Stimulated activated CD8-positive, alpha-beta memory T cell treated with anti-CD3 and anti-CD28 coated beads, Interleukin-12 subunit alpha, Interleukin-12 subunit beta, amount 100 ng/mL, for 24 hours (primary cell): Measurements from ENCODE around the gene FOXK2.
"Not testable (repeated sequence)": the region's sequence is repeated elsewhere in the genome, so short reads cannot be mapped to it uniquely, and the experiment has no call there.

ENCODE experiments used
- DNase-seq: peaks from one replicate; pipeline ENCODE4 v3.0.0-alpha.2; 2020; ENCODE audit errors: extremely low read depth

FOXK2 gene

DNA sequence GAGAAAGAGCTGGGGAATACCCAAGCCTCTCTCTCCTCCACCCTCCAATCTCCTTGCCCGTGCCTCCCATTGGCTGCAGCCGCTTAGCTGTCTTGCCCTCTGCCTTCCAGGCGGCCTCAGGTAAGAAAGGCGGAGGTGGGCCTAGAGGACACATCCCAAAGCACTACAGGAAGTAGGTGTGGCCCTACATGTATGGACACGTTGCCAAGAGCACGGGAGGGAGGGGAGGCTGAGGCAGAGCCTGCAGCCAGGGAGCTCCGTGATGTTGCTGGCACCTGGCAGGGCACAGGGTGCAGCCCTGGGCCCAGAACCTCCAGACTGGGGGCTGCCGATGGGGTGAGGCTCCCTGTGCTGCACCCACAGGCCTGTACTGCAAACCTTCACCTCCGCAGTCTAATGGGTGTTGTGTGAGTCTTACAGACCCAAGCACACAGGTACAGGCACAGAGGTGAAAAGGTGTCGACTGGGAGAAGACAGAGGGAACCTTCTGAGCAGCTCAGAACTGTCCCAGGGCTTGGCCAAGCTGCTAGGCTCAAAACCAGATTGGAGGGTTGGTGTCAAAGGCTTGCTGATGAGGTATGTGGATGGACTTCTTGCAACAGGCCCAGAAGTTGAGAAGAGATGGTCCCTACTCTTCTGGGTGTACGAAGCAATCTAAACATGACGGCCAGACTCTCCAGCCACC lies 23.5 kb upstream of the FOXK2 start:
- no peak for DNase-seq

DNA sequence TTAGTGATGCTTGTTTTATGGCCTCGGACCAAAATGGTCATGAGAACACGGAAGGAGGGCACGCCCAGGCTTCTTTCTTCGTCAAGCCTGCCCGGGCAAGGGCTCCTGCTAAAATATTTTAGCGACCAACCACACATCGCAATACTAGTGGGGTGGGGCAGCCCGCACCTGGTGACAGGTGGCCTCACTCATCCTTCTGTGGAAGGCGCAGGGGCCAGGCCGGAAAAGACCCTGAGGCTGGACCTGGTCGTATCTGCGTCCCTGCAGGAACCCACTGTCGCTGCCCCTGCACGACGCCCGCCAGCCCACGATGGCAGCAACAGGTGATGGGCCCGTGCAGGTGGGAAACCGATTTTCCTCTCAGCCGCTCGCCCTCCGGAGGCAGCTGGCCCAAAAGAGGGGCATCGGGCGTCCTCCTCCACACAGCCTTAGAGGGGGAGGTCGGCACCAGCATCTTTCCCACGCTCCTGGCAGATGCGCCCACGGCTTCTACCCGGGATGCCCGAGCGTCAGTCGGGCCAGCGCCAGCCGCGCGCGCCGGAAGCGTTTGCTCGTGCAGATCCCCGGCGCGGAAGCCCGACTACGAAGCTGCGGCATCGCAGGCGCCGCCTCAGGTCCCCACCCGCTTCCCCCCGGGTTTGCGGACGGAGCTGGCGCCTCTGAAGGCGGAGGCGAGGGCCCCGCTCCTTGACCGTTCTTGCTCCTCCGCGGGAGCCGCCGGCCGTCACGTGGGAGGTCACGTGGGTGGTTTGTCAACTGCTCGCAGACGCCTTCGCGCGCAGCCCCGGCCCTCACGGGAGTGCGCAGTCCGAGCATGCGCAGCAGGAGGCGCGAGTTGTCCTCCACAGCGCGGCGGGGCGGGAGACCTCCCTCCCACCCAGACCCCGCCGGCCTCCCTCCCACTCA lies 22.8 kb upstream of the FOXK2 start:
- peak; percentile 90 for DNase-seq

DNA sequence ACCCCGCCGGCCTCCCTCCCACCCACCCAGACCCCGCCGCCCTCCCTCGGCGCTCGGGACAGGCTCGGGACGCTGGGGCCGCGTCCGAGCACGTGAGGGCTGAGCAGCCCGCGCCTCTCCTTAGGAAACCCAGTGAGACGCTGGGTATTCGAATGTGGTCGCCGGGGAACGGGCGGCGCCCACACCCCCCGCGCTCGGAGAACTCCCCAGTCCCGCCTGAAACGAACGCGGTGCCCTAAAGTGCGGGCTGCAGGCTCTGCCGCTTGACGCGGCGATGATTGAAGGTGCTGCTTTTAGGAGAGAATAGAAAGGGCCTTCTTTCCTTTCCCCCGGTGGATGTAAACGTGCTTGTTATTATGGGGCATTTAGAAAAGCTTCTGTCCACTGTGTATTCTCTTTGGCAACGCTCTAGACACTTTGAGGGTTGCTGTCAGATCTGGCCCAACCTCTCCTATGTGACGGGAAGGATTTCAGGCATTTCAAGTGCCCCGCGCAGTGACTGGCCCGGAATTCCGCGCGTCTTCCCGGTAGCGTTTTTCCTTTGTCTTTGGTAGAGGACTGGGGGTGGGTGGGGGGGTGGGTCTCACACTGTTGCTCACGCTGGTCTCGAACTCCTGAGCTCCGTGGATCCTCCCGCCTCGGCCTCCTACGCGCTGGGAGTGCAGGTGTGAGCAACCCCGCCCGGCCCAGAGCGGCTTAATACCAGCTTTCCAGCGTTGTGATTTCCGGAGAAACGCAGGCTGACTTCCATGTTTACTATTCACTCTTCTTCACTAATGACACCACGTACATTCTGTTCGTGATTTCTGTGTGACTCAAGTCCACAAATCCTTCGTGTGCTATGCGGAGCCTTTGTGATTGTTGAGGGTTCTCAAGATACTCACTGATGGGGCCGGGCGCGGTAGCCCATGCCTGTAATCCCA lies 21.8 kb upstream of the FOXK2 start:
- no peak for DNase-seq

DNA sequence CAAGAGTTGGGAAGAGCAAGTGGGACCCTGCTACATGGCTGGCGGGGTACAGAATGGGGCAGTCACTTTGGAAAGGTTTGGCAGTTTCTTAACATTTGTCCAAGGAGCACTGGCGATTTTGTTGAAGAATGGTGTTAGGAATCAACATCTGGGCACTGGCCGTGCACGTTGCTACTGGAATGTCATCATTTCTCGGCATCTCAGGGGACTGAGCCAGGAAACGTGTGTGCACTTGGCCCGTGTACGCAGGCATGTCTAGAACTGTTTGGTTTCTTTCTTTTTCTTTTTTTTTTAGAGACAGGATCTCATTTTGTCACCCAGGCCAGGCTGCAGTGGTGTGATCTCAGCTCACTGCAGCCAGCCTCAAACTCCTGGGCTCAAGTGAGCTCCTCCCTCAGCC lies 17.3 kb upstream of the FOXK2 start:
- no peak for DNase-seq

DNA sequence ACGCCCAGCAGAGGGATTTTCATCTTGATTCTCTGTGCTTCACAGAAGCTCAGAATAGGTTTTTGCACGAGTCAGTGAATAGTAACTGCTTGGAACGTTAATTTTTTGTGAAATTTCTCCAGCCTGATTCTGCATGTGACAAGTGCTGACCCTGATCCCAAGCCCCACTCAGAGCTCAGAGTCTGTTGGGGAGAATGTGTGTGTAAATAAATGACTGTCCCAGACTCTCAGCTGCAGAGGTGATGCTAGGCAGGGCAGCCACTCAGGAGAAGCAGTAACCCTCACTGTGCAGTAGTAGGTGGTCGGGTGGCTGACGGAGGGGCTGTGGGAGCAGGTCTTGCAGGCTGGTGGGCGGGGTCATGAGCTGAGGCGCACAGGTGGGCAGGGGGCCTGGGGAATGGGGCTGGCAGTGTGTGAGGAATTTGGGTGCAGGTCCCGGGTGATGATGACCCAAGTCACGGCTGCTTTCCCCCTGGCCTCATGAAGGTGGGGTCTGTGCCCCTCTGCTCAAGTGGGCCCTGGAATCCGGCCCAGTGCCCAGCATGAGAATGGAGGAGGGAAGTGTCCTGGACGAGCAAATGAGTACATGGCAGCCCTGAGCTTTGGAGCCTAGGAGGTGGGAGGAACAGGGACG lies 16.3 kb upstream of the FOXK2 start:
- DNase-seq = no peak

DNA sequence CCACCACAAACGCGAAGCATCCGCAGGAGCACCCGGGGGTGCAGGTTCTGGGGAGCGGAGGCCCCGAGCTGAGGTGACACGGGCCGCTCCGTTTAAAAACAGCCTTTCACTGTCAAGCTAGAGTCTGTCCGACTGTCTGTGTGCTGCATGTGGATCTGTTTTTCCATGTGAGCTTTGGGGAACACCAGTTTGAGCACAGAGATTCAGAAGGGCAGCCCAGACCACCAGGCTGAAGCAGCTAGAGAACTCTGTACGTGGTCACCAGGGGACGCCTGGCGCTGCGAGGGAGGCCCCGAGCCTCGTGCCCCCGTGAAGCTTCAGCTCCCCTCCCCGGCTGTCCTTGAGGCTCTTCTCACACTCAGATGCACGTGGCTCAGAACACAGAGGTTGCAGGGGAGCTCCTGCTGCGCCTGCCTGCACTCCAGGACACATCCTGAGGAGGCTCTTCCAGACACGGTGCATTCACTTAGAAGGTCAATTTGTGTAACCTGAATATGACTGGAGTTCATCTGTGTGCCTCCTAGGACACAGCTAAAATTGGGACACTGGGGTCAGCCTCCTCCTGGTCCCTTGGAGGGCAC lies 15.7 kb upstream of the FOXK2 start:
- DNase-seq = no peak

DNA sequence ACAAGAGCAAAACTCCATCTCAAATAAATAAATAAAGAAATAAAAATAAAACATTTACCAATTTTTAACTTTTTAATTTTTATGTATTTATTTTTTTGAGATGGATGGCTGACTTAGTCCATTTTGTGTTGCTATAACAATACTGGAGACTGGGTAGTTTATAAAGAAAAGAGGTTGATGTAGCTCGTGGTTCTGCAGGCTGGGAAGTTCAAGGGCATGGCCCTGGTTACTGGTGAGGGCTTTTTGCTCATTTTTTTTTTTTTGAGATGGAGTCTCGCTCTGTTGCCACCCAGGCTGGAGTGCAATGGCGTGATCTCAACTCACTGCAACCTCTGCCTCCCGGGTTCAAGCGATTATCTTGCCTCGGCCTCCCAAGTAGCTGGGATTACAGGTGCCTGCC lies 14.2 kb upstream of the FOXK2 start:
- DNase-seq = no peak

DNA sequence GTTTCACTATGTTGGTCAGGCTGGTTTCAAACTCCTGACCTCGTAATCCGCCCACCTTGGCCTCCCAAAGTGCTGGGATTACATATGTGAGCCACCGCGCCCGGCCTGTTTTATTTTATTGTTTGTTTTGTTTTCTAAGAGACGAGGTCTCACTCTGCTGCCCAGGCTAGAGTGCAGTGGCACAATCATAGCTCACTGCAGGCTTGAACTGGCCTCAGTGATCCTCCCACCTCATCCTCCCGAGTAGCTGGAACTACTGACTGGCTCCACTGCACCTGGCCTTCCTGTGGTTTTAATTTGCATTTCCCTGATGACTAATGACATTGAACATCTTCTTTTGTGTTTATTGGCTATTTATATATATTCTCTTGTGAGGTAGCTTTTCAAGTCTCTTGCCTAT lies 13.1 kb upstream of the FOXK2 start:
- not testable (repeated sequence) for DNase-seq

DNA sequence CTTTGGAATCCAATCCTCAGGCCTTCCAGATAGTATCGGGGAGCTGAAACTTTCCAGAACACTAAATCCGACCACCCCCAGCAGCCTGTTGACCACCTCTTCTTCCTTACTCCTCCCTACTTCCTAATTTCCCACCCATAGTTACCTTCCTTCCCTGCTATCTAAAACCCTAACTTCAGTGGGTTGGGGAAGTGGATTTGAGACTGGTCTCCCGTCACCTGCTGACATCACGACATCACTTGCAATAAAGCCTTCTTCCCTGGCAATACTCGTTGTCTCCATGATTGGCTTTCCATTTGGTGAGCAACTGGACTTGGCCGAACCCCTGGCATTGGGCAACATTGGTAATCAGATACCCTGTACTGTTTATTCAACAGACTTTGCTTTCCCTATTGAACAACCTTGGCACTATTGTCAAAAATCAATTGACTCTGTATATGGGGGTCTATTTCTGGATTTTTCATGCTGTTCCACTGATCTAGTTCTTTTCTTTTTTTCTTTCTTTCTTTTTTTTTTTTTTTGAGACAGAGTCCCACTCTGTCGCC lies 11.8 kb upstream of the FOXK2 start:
- no peak for DNase-seq

DNA sequence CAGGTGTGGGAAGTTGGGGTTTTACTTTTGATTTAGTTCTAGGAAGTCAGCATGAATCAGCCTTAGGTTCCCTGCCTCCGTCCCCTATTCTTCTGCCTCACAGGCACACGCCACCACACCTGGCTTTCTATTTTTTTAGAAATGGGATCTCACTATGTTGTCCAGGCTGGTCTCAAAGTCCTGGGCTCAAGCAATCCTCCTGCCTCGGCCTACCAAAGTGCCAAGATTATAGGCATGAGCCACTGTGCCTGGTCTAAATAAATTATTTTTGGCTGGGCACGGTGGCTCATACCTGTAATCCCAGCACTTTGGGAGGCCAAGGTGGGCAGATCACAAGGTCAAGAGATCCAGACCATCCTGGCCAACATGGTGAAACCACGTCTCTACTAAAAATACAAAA lies 7.9 kb upstream of the FOXK2 start:
- not testable (repeated sequence) for DNase-seq

DNA sequence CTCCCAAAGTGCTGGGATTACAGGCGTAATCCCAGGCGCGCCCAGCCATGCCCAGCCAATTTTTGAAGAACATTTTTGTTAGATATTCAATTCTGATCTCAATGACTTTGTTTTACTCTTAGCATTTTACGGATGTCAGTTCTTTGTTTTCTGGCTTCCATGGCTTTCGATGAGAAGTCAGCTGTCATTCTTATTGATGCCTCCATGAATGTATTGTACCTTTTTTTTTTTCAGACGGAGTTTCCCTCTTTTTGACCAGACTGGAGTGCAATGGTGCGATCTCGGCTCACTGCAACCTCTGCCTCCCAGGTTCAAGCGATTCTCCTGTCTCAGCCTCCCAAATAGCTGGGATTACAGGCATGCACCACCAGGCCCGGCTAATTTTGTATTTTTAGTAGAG lies 5.7 kb upstream of the FOXK2 start:
- DNase-seq = not testable (repeated sequence)

DNA sequence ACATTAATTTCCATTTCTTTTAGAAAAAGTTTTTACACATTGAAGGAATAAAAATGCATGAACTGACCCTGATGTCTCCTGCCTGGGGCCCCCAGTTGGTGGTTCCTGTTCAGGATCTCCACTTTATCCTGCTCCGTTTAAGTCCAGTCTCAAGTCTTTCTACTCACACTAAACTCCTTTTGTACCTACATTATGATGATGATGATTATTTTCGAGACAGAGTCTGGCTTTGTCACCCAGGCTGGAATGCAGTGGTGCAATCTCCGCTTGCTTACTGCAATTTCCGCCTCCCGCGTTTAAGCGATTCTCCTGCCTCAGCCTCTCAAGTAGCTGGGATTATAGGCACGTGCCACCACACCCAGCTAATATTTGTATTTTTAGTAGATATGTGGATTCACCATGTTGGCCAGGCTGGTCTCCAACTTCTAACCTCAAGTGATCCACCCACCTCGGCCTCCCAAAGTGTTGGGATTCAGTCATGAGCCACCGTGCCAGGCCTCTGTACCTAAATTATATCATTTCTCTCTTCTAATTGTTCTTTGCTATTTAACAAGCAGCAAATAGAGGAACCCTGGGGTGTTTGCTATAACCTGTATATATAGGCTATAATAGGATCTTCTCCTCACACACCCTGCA lies 2.2 kb upstream of the FOXK2 start:
- DNase-seq = no peak

DNA sequence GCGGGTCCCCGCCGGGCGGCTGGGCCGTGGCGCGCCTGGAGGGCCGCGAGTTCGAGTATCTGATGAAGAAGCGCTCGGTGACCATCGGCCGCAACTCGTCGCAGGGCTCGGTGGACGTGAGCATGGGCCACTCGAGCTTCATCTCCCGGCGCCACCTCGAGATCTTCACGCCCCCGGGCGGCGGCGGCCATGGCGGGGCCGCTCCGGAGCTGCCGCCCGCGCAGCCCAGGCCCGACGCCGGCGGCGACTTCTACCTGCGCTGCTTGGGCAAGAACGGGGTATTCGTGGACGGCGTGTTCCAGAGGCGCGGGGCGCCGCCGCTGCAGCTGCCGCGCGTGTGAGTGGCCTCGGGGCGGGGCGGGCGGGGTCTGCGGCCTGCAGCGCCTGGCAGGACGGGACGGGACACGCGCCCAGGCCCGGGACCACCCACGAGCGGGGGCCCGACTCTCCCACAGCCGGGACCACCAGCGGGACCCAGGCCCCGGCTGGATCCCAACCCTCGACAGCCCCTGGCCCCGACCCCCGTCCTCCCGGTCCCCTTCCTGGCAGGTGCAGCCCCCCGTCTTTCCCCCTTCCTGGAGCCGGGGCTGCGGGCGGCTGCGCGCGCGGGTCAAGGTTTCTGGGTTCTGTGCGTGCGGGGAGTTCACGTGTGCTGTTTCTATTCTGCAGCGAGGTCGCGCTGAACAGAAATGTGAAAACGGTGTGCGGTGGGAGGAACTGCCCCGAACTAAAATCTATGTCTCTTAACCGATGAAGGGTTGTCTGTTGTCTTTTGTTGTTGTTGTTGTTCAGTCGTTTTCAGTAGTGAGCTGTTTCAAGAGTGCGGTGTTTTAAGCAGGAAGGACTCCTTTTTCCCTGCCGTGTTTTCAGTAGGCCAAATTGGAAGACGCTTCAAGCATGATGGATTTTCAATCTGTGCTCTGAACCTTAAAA lies 705 bp downstream of the FOXK2 start:
- DNase-seq = no peak

DNA sequence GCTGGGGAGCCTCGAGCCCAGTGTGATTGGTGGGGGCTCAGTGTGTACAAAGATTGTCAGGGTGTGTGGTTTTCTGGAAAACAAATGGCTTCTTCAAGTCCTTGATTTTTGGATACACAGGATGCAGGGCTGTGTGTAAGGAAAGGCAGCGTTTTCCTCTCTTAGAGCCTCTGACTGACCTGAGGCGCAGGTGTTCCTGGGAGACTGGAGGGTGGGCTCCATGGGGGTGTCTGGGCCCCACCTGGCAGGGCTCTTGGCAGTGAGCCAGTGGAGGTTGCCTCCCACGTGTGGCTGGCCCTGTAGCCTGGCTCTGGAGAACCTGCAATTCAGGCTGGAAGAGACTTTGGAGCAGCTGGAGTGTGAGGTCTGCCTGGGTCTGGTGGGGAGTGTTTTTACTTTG lies 5.0 kb downstream of the FOXK2 start:
- no peak for DNase-seq

DNA sequence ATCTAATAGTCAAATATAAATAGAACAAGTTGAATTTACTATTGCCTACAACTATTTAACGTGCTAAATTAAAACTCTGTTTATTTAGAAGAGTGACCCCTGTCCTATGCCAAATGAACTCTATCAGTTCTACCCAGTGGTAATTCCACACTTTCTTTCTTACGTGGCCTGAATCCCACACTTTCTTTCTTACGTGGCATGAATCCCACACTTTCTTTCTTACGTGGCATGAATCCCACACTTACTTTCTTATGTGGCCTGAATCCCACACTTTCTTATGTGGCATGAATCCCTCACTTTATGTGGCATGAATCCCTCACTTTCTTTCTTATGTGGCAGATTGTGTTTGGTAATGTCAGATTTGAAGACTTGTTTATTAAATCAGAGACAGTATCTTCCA lies 6.2 kb downstream of the FOXK2 start:
- DNase-seq = no peak

DNA sequence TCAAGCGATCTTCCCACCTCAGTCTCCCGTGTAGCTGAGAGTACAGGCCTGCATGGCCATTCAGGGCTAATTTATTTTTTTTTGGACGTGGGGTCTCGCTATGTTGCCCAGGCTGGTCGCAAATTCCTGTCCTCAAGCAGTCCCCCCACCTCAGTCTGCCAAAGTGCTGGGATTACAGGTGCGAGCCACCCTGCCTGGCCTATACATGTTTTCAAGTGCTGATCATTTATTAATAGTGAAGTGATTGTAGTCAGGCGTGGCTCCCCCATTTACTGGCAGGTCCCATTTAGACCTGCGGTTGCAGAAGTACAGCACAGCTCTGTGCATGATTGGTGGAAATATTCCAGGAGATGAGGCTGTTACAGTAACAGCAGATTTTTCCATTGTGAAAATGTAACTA lies 8.4 kb downstream of the FOXK2 start:
- no peak for DNase-seq

DNA sequence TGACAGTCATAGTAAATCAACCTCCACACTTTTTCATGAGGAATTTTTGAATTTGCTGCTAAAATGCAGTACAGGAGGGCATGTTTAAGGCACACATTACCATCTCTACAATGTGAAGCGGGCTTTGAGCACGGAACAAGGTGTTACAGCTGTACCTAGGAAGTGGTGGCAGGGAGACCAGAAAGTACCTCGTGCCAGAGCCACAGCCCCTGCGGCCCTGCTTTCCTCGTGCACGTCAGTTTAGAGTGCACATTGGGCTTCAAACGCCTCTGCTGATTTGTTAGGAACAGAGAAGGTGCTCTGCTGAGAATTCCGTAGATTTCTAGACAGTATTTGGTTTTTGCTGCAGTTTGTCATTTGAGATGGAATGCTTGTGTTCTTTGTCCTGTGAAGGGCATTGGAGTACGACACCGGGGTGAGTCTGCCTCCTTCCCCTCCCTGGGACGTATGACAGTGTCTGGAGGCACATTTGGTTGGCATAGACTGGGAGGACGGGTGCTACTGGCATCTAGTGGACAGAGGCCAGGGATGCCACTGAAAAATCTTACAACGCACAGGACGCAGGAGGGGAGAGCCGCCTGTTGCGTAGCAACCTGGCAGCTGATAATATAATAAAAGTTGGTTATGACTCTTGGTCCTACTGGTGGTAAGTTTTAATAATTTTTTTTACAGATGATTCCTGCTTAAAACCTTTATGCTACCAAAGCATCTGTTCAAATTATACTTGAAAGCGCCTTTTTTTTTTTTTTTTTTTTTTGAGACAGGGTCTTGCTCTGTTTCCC lies 9.1 kb downstream of the FOXK2 start:
- DNase-seq = no peak

DNA sequence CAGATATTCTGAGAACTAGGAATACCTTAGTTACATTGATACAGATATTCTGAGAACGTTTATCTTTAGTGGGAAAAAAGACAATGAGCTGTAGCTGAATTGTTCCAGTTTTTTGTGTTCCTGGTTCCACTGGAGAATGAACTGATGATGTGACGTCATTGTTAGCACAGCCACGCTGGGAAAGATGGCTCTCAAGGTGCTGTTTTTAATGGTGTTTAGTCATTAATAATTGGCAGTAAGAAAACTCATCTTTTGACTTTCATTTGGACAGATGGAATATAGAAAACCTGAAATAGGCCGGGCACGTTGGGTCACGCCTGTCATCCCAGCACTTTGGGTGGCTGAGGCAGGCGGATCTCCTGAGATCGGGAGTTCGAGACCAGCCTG lies 10.4 kb downstream of the FOXK2 start:
- no peak for DNase-seq

DNA sequence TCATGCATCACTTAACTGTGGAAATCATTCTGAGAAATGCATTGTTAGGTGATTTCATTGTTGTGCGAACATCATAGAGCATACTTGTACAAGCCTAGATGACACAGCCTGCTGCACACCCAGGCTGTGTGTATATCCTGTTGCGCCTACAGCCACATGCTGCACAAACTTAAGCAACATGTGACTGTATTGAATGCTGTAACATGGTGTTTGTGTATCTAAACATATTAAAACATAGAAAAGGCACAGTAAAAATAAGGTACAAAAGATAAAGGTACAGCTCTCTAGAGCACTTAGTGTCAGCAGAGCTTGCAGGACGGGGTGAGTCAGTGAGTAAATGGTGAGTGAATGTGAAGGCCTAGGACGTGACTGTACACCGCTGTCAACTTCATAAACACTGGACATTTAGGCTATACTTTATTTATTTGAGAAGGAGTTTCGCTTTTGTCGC lies 11.9 kb downstream of the FOXK2 start:
- DNase-seq = no peak
